Activated T-cell treated with anti-CD3 and anti-CD28 coated beads, Interleukin-2, amount 50 U/mL, for 24 hours (primary cell): ENCODE results near the gene ADAMTS4.
A peak's percentile ranks its signal among the peaks of the same experiment; 100 is the strongest.

Experiments used
- DNase-seq: peaks from one replicate; pipeline ENCODE4 v3.0.0-alpha.2; 2020
- H3K27ac Mint-ChIP-seq: 2 replicates; pipeline ENCODE4 v1.8.0; 2020; ENCODE audit warnings: mild to moderate bottlenecking, mixed read lengths
- H3K27me3 Mint-ChIP-seq: 2 replicates; pipeline ENCODE4 v1.8.0; 2020; ENCODE audit warnings: mixed read lengths
- H3K36me3 Mint-ChIP-seq: 2 replicates; pipeline ENCODE4 v1.8.0; 2020; ENCODE audit warnings: low read depth, mixed read lengths
- H3K4me1 Mint-ChIP-seq: 2 replicates; pipeline ENCODE4 v1.8.0; 2020; ENCODE audit warnings: low read depth, mixed read lengths
- H3K4me3 Mint-ChIP-seq: 2 replicates; pipeline ENCODE4 v1.8.0; 2020; ENCODE audit warnings: mild to moderate bottlenecking, moderate library complexity, mixed read lengths
- H3K9me3 Mint-ChIP-seq: 2 replicates; pipeline ENCODE4 v1.8.0; 2020; ENCODE audit warnings: mixed read lengths

The ADAMTS4 gene

DNA sequence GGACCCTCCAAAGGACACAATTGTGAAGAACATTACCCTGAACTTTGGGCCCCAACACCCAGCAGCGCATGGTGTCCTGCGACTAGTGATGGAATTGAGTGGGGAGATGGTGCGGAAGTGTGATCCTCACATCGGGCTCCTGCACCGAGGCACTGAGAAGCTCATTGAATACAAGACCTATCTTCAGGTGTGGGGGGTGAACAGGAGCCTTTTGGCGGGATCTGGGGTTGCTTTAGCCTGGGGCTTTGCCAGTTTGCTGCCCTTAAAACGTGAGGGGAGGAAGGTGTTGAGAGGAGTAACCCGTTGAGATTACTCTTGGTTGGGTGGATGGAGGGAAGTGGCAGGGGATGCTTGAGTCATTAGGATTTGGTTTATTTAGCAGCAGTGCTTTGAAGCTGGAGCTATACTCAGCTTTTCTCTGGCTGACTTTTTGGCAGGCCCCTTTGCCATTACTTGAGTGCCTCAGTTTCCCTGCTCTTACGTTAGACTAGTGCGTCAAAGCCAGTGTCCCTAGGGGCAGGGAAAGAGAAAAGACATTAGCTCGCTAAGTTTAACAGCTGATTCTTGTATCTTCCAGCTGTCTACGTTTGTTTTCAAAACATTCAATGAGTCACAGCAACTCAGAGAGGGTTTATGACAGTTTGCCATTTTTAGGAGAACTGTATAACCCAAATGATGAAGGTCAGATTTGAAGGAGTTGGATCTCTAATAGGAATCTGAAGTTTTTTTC, 7.7 kb upstream of the ADAMTS4 start:
- Mint-ChIP-seq H3K4me1 (peaks cover 56% of the 10 kb centered on the region), H3K27me3 (no peaks in the 10 kb centered on the region), H3K27ac (peak overlapping the region; percentile 71), H3K36me3 (peaks cover 81% of the 10 kb centered on the region), H3K4me3 (no peak overlapping the region), H3K9me3 (no peaks in the 10 kb centered on the region)
- no peak for DNase-seq

DNA sequence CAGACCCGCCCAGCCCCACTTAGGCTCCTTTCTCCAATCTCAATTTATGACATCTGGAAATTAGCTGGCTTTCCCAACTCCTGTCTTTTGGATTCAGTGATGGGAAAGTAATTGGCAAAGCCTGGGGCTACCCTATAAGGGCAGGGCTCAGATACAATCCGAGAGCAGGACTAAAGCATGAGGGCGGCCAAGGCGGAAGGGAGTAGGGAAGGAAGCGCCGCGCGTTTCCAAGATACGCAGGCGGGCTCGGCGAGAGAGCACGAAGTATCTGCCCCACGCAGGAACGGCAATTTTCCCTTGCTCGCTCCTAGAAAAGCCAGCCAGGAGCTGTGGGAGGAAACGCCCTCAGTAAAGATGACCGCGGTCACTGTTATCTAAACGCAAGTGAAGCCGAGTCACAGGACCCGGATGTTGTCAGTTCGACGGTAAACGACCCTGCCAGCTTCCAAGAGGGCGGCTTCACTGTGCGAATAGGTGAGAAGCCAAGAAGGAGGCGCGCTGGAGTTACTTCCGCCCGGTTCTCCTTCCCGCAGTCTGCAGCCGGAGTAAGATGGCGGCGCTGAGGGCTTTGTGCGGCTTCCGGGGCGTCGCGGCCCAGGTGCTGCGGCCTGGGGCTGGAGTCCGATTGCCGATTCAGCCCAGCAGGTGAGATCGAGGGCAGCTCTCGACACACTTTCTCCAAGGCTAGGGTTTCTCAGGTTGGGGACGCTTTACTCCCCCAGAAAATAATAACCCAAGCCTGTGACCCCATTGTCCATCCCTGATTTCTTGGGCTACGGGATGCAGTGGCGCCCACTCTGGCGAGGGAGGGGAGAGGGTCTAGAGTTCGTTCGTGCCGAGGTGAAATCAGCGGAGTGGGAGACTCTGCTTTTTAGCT, 3.2 kb upstream of the ADAMTS4 start, which contains the start of gene NDUFS2:
Gene NDUFS2, plus strand, starts transcription at position 532 of the 877 bp plus-strand sequence. Its CDS starts 19 bp downstream, at position 551.
- Mint-ChIP-seq H3K4me3 (peak within 1 kb of the TSS; percentile 93), H3K27me3 (no peaks in the 10 kb centered on the region), H3K36me3 (peaks cover 45% of the 10 kb centered on the region), H3K27ac (peak within 1 kb of the TSS; percentile 96), H3K9me3 (no peaks in the 10 kb centered on the region), H3K4me1 (peaks cover 60% of the 10 kb centered on the region)
- peak; percentile 91 for DNase-seq

DNA sequence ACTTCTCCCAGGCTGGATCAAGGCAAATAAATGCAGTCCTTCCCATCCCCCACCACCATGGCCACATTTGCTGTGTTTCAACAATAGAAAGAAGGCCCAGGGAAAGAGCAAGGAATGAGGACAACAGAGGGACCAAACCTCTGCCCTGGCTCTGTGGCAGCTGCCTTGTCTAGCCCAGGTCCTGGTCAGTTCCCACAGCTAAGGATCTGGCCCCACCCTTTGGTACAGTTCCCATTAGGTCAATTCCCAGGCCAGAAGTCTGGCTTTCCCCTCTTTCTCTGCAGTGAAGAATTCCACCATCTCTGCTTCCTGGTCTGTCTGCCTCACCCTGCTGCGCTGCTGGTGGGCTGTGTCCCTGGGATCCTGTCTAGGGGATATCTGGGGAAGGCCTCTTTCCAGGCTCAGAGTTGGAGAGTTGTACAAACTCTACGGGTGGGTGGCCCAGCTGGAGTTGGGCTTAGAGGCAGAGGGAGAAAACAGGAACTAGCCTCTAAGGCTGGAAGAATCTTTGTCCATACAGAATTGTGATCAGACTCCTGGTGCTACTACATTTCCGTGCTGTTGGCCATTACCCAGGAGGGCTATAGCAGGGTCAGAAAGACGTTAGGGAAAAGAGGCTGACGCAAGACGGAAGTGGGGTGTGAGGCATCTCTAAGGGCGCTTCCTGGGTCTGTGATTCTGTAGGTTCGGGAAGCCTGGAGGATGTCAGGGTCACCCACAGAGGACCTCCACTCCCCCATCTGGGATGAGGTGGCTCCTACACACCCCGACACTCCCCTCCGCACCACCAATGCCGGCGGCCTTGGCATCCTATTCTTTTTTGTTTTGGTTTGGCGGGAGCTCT, 2.4 kb upstream of the ADAMTS4 start:
- peak overlapping the region; percentile 96 for H3K27ac Mint-ChIP-seq
- H3K4me3 Mint-ChIP-seq: peak overlapping the region; percentile 93
- peaks cover 36% of the 10 kb centered on the region for H3K36me3 Mint-ChIP-seq
- H3K4me1 Mint-ChIP-seq: peaks cover 54% of the 10 kb centered on the region
- no peaks in the 10 kb centered on the region for H3K27me3 Mint-ChIP-seq
- no peak for DNase-seq
- H3K9me3 Mint-ChIP-seq: no peaks in the 10 kb centered on the region

DNA sequence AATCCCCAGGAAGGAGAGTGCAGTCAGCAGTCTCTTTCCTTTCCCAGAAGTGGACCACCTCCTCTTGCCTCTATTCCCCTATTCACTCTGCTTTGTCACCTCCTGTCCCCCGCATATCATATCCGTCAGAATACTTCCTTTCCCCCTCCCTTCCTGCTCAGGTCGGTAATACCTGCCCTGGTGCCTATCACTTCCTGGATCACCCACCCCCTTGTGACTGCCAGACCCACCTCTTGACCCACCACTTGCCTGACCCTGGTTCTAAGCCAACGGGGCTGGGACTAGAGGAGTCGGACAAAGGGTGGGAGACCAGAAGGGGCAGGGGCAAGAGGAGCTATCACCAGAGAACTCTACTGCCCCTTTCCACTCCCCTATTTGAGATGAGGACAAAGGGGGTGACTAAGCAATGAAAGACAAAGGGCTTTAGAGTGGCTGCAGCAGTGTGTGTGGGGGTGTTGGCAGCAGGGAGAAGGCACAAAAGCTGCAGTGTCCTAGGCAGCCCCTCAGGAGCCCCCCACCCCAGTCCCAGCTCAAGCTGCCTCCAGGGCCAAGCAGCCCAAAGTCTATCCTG, 1.7 kb upstream of the ADAMTS4 start:
- H3K4me1 Mint-ChIP-seq: peaks cover 50% of the 10 kb centered on the region
- H3K9me3 Mint-ChIP-seq: no peaks in the 10 kb centered on the region
- H3K27me3 Mint-ChIP-seq: no peaks in the 10 kb centered on the region
- peaks cover 29% of the 10 kb centered on the region for H3K36me3 Mint-ChIP-seq
- H3K27ac Mint-ChIP-seq: peak overlapping the region; percentile 96
- H3K4me3 Mint-ChIP-seq: peak overlapping the region; percentile 6
- DNase-seq: peak; percentile 54

DNA sequence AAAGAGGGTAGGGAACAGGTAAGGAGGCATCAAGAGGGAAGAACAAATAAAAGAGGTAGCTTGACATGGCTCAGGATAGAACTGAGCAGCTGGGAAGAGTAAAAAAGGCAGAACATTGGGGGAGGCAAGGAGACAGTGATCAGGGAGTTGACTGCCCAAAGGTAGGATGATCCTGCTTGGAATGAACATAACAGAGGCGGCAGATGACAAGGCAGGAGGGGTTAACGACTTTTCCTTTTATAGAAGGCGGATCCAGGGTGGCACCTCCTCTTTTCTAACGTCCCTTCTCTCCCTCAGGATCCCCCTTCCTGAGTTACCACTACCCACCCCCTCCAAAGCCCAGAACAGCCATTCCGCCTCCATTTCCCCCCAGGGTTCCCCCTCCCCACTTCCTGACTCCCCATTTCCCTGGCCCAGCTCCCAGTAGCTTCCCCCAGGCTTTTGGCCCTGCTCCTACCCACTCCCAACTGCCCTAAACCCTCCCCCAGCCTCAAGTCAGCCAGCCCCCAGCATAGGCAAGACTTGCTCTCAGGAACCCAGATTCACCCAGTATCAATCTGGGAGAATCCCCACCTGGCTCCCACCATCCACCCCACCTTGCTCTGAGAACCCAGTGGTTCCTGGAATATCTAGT, 769 bp upstream of the ADAMTS4 start:
- H3K4me1 Mint-ChIP-seq: peaks cover 52% of the 10 kb centered on the region
- H3K27me3 Mint-ChIP-seq: no peaks in the 10 kb centered on the region
- H3K36me3 Mint-ChIP-seq: peaks cover 22% of the 10 kb centered on the region
- H3K4me3 Mint-ChIP-seq: no peak overlapping the region
- DNase-seq: no peak
- peak overlapping the region; percentile 96 for H3K27ac Mint-ChIP-seq
- no peaks in the 10 kb centered on the region for H3K9me3 Mint-ChIP-seq

DNA sequence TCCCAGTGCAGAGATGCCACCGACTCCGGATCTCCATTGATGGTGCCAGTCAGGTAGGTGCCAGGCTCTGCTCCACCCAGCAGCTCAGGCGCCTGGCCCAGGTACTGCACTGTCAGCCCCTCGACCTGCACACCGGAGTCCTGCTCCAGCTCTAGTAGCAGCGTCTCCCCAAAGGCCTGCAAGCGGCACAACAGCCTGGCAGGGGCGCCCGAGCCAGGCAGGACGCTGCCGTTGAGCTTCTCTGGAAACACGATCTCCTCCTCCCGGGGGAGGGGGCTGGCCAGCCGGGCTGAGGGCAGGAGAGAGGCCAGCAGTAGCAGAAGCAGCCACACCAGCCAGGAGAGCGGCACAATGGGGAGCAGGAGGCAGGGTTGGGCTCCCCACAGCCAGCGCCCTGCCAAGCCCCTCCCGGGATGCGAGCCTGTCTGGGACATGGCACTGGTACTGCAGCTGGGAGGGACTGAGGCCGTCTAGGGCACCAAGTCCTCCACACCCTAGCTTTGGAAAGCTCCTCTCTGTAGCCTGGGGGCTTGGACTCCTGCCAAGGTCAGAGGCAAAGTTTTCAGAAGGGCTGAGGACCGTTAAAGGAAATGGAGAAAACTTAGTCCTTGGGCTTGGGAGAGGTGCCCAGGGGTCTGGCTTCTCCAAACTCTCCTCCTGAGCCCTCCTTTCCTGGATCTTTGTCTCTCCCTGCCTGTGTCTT, 509 bp downstream of the ADAMTS4 start:
- no peaks in the 10 kb centered on the region for H3K27me3 Mint-ChIP-seq
- H3K27ac Mint-ChIP-seq: no peak overlapping the region
- peaks cover 41% of the 10 kb centered on the region for H3K4me1 Mint-ChIP-seq

DNA sequence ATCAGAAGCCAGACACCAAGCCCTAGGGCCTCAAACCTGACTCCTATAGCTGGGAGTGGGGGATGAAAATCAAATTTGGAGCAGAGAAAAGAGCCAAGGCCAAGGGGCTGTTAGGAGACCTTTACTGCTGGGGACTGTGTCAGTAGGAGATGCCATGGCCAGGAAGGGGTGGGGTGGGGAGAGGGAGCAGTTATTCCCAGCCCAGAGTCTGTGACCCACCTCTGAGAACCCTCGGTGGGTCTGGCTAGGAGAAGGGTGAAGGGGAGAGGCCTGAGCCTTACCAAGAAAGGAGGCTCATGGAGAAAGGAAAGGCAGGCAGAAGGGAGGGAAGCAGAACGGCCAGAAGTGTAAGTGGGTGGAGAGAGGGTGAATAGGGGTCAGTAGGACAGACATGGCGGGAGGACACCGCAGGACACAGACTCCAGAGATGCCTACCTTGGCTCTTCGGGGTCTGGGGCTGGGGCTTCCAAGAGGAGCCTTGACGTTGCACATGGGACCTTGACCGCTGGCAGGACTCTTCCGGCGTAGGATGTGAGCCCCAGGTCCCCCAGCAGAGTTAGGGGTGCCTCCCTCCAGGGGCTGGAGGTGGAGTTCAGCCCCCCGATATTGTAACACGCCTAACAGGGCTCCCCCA, 1.2 kb downstream of the ADAMTS4 start:
- no peaks in the 10 kb centered on the region for H3K27me3 Mint-ChIP-seq
- no peaks in the 10 kb centered on the region for H3K9me3 Mint-ChIP-seq
- no peak for DNase-seq
- peaks cover 42% of the 10 kb centered on the region for H3K4me1 Mint-ChIP-seq
- H3K27ac Mint-ChIP-seq: no peak overlapping the region
- H3K36me3 Mint-ChIP-seq: peaks cover 6% of the 10 kb centered on the region
- H3K4me3 Mint-ChIP-seq: no peak overlapping the region

More for the DNA sequence above, 509 bp downstream of the ADAMTS4 start:
- no peak for DNase-seq
- Mint-ChIP-seq H3K36me3 (peaks cover 9% of the 10 kb centered on the region), H3K9me3 (no peaks in the 10 kb centered on the region), H3K4me3 (no peak overlapping the region)

DNA sequence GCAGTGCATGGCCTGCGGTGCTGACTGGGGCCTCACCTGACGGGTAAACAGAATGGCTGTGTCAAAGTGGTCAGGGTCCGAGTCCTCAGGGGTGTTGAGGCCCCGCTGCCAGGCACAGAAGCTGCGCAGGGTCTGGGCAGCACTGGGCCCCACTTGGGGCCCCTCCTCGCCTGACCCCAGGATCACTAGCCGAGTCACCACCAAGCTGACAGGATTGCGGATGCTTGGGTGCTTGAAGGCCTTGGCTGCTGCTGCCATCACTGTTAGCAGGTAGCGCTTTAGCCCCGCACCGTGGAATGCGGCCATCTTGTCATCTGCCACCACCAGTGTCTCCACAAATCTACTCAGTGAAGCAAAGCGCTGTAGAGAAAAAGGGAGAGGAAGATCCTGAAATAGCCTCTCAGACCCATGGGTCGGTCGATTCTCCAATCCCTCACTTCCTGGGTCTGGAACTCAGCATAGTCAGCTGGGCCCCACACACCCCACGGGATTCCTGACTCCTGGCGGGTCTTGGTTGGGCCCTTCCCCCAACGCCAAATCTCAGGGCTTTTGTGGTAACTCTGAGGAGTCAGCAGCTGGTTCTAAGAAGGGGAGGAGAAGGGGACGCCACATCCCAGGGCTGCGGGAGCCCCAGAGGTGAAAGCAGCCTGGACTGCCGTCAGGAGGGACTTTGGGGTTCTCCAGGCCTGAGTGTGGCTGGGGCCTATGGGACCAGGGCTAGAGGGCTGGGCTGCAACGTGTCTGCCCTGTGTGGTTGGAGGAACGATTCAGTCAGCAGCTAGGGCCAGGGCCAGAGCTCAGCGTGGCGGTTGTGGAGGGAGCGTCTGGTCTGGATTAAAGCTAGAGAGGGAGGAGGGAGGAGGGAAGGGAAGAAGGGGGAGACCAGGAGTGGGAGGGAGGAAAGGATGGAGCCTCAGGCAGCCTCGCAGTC, 2.1 kb downstream of the ADAMTS4 start:
- H3K4me1 Mint-ChIP-seq: peaks cover 42% of the 10 kb centered on the region
- DNase-seq: no peak
- H3K9me3 Mint-ChIP-seq: no peaks in the 10 kb centered on the region
- H3K27me3 Mint-ChIP-seq: no peaks in the 10 kb centered on the region
- H3K36me3 Mint-ChIP-seq: no peaks in the 10 kb centered on the region
- no peak overlapping the region for H3K4me3 Mint-ChIP-seq
- peak overlapping the region; percentile 51 for H3K27ac Mint-ChIP-seq

DNA sequence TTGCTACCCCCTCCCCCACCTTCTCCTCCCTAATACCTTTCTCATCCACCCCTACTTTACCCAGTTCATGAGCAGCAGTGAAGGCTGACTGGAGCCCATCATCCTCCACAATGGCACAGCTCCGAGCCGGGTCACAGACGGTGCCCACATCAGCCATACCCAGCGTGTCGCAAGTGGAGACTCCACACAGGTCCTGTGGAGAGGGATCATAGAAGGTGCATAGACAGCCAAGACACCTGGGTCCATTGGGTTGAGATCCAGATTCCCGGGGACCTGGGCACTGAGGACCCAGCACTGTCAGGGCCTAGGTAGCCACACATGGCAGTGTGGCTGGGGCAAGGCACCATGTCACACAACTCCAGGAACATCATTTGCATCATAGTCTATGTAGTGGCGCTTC, 2.7 kb downstream of the ADAMTS4 start:
- Mint-ChIP-seq H3K36me3 (no peaks in the 10 kb centered on the region), H3K27me3 (no peaks in the 10 kb centered on the region), H3K9me3 (no peaks in the 10 kb centered on the region), H3K4me1 (peaks cover 35% of the 10 kb centered on the region), H3K4me3 (no peak overlapping the region), H3K27ac (no peak overlapping the region)
- DNase-seq: no peak

DNA sequence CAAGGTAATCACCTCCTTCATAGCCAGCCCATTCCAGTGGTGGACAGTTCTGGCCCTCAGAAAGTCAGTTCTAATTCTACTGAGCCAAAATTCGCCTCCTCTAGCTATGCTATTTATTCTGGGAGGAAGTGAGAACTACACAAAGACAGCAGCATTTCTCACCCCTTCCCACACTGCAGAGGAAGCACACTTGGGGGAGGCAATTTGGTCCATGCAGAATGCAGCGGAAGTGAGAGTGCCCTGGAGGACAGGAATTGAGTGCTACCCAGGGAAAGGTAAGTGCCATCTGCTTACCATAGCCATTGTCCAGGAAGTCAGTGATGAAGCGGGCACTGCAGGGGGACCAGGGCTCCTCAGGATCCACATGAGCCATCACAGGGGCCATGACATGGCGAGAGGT, 3.7 kb downstream of the ADAMTS4 start:
- no peak for DNase-seq
- Mint-ChIP-seq H3K4me1 (peaks cover 26% of the 10 kb centered on the region), H3K4me3 (no peak overlapping the region), H3K9me3 (no peaks in the 10 kb centered on the region), H3K27me3 (no peaks in the 10 kb centered on the region), H3K36me3 (no peaks in the 10 kb centered on the region), H3K27ac (peak overlapping the region; percentile 82)

DNA sequence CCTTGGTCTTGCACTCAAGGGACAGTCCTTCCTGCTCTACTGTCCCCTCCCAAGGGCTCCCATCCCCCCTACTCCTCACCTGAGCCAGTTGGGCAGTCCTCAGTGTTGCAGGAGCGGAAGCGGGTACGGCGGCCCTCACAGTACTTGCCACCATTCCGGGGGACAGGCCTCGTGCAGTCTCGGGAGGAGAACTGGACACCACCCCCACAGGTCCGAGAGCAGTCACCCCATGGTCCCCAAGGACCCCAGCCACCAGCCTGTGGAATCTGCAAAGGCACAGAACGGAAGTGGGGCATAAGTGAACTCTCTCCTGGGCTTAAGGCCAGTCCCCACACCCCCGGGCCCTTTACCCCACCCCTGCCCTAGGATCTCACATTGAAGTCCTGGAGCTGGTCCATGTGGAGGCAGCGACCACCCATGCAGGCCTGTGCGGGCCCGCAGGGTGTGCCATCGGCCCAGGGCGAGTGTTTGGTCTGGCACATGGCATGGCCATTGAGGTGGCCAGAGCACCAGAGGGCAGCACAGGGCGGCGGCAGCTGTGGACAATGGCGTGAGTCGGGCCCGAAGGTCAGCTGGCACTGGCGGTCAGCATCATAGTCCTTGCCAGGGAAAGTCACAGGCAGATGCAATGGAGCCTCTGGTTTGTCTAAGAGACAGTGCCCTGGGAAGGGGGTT, 5.2 kb downstream of the ADAMTS4 start:
- Mint-ChIP-seq H3K9me3 (no peaks in the 10 kb centered on the region), H3K27ac (no peak overlapping the region), H3K36me3 (no peaks in the 10 kb centered on the region), H3K27me3 (no peaks in the 10 kb centered on the region), H3K4me3 (no peak overlapping the region), H3K4me1 (peaks cover 28% of the 10 kb centered on the region)
- no peak for DNase-seq
